WTC11 (cell line): ENCODE data around the gene FAR2. TPM values are rescaled to one million over a fixed set of nuclear protein-coding genes. Genes with fewer than 3 reads are reported as not detected.

Experiments used
- ATAC-seq: fragments of 200-7000 bp; cut with Tn5 transposase; 2 replicates; pipeline ENCODE4 v1.10.0; 2021; ENCODE audit warnings: mild to moderate bottlenecking, moderate library complexity
- CTCF ChIA-PET: fragments of 300-600 bp; sonication (Branson Sonifier 250); formaldehyde crosslinking; loops from one replicate; lab custom pipeline; 2021; ENCODE audit warnings: antibody characterized with exemption; lab: Charles Lee
- POLR2A ChIA-PET: fragments of 350-600 bp; sonication (Branson Sonifier 250); formaldehyde crosslinking; loops from one replicate; lab custom pipeline; 2021; ENCODE audit warnings: antibody characterized with exemption; lab: Charles Lee
- DNase-seq: peaks from one replicate; pipeline ENCODE4 v3.0.0; 2021; ENCODE audit warnings: low spot score
- H3K27ac Mint-ChIP-seq: 2 replicates; pipeline ENCODE4 v1.8.0; 2021; ENCODE audit warnings: mixed read lengths
- H3K27me3 Mint-ChIP-seq: 2 replicates; pipeline ENCODE4 v1.8.0; 2021; ENCODE audit warnings: low read depth, mild to moderate bottlenecking, moderate library complexity, mixed read lengths
- H3K36me3 Mint-ChIP-seq: 2 replicates; pipeline ENCODE4 v1.8.0; 2021; ENCODE audit warnings: mixed read lengths
- H3K4me1 Mint-ChIP-seq: 2 replicates; pipeline ENCODE4 v1.8.0; 2022; ENCODE audit warnings: mixed read lengths
- H3K4me3 Mint-ChIP-seq: 2 replicates; pipeline ENCODE4 v1.8.0; 2021; ENCODE audit warnings: mild to moderate bottlenecking, moderate library complexity, mixed read lengths
- H3K9me3 Mint-ChIP-seq: 2 replicates; pipeline ENCODE4 v1.8.0; 2021; ENCODE audit warnings: mixed read lengths
- ATF1 ChIP-seq: sonication (generic); formaldehyde crosslinking; IDR thresholded peaks from 2 replicates; pipeline ENCODE4 v1.8.1; 2023; ENCODE audit warnings: mild to moderate bottlenecking, moderate library complexity, missing genetic modification reagents
- CREB1 ChIP-seq: sonication (generic); formaldehyde crosslinking; IDR thresholded peaks from 2 replicates; pipeline ENCODE4 v1.8.0; 2023; ENCODE audit warnings: mild to moderate bottlenecking, missing genetic modification reagents
- CREM ChIP-seq: sonication (generic); formaldehyde crosslinking; IDR thresholded peaks from 2 replicates; pipeline ENCODE4 v1.8.1; 2022; ENCODE audit warnings: mild to moderate bottlenecking, missing genetic modification reagents, moderate library complexity
- GABPB1 ChIP-seq: sonication (generic); formaldehyde crosslinking; IDR thresholded peaks from 2 replicates; pipeline ENCODE4 v1.8.1; 2023; ENCODE audit warnings: mild to moderate bottlenecking, missing genetic modification reagents
- KAT7 ChIP-seq: sonication (generic); formaldehyde crosslinking; IDR thresholded peaks from 2 replicates; pipeline ENCODE4 v1.8.1; 2023; ENCODE audit warnings: missing genetic modification reagents, mild to moderate bottlenecking, borderline replicate concordance
- MXD4 ChIP-seq: fragments of 250-450 bp; sonication (Bioruptor Pico); IDR thresholded peaks from 2 replicates; pipeline ENCODE4 v1.8.0; 2021; ENCODE audit warnings: mild to moderate bottlenecking, moderate library complexity, borderline replicate concordance
- MYBL2 ChIP-seq: sonication (generic); formaldehyde crosslinking; IDR thresholded peaks from 2 replicates; pipeline ENCODE4 v1.8.1; 2023; ENCODE audit warnings: mild to moderate bottlenecking, moderate library complexity, missing genetic modification reagents
- NFATC4 ChIP-seq: fragments of 250-450 bp; sonication (Bioruptor Pico); IDR thresholded peaks from 2 replicates; pipeline ENCODE4 v1.9.0; 2021; ENCODE audit warnings: mild to moderate bottlenecking
- NFE2L1 ChIP-seq: sonication (generic); formaldehyde crosslinking; IDR thresholded peaks from 2 replicates; pipeline ENCODE4 v1.8.1; 2023; ENCODE audit warnings: missing genetic modification reagents
- NR2C2 ChIP-seq: sonication (generic); formaldehyde crosslinking; IDR thresholded peaks from 2 replicates; pipeline ENCODE4 v1.8.0; 2022; ENCODE audit warnings: mild to moderate bottlenecking, missing genetic modification reagents
- SMAD4 ChIP-seq: sonication (generic); formaldehyde crosslinking; IDR thresholded peaks from 2 replicates; pipeline ENCODE4 v1.8.0; 2022; ENCODE audit warnings: mild to moderate bottlenecking, missing genetic modification reagents
- SOX15 ChIP-seq: fragments of 250-450 bp; sonication (Bioruptor Pico); IDR thresholded peaks from 2 replicates; pipeline ENCODE4 v1.9.0; 2021; ENCODE audit warnings: mild to moderate bottlenecking
- ZNF121 ChIP-seq: sonication (generic); formaldehyde crosslinking; IDR thresholded peaks from 2 replicates; pipeline ENCODE4 v1.8.0; 2023; ENCODE audit warnings: missing genetic modification reagents
- ZNF317 ChIP-seq: sonication (generic); formaldehyde crosslinking; IDR thresholded peaks from 2 replicates; pipeline ENCODE4 v1.8.1; 2023; ENCODE audit warnings: low read depth, mild to moderate bottlenecking, moderate library complexity, missing genetic modification reagents, borderline replicate concordance
- total RNA-seq: library from RNA; stranded (reverse); gene quantifications from 3 replicates; pipeline ENCODE4 v1.2.3, GENCODE V29; 2021
- TF ChIP-seq, protein P1 (sequence below): fragments of 250-450 bp; sonication (Bioruptor Pico); IDR thresholded peaks from 2 replicates; pipeline ENCODE4 v1.9.0; 2021; ENCODE audit warnings: mild to moderate bottlenecking, borderline replicate concordance
- TF ChIP-seq, protein P2 (sequence below): sonication (generic); formaldehyde crosslinking; IDR thresholded peaks from 2 replicates; pipeline ENCODE4 v1.8.1; 2023; ENCODE audit warnings: mild to moderate bottlenecking, missing genetic modification reagents
- TF ChIP-seq, protein P3 (sequence below): sonication (generic); formaldehyde crosslinking; IDR thresholded peaks from 2 replicates; pipeline ENCODE4 v1.8.1; 2023; ENCODE audit warnings: mild to moderate bottlenecking, missing genetic modification reagents, moderate library complexity
- TF ChIP-seq, protein P4 (sequence below): sonication (generic); formaldehyde crosslinking; IDR thresholded peaks from 2 replicates; pipeline ENCODE4 v1.8.1; 2023; ENCODE audit warnings: mild to moderate bottlenecking, missing genetic modification reagents, moderate library complexity
- TF ChIP-seq, protein P5 (sequence below): fragments of 250-450 bp; sonication (Bioruptor Pico); IDR thresholded peaks from 2 replicates; pipeline ENCODE4 v2.1.2; 2022; ENCODE audit warnings: mild to moderate bottlenecking, moderate library complexity

The FAR2 gene
- total RNA-seq, 1 experiment from 2014 or later = 20.0 TPM

DNA sequence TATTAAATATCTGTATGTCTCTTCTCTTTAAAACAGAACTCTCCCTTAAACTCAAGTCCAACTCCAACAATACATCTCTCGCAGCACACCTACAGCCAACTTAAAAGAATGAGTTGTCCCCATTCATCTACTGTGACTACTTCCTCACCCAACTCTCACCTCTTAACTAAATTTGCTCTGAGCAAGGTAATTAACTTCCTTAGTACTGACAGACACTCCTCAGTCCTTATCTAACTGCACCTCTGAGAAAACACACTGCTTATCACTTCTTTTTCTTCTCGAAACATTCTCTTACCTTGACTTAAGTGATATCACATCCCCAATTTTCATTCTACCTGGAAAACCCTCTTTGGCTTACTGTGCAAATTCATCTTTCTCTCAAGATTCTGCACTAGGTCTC, 224.9 kb downstream of the FAR2 start:
- H3K4me1 Mint-ChIP-seq = no peaks in the 10 kb centered on the region
- H3K27me3 Mint-ChIP-seq = no peaks in the 10 kb centered on the region
- peaks cover 5% of the 10 kb centered on the region for H3K36me3 Mint-ChIP-seq
- ChIA-PET CTCF (interaction anchor here (0.5 kb wide), 1 partner anchor 36 kb away, joined by 3 read pairs; no protein-coding TSS in a partner anchor), POLR2A (no interaction called here)
- DNase-seq (no peak), ATAC-seq (no peak)
- no peak overlapping the region for H3K4me3 Mint-ChIP-seq
- no peaks in the 10 kb centered on the region for H3K9me3 Mint-ChIP-seq
- no peak for TF ChIP-seq SOX15
- no peak for TF ChIP-seq CREM (CRISPR knock-in tag)
- TF ChIP-seq NFATC4 (CRISPR knock-in tag) = no peak
- TF ChIP-seq MYBL2 (CRISPR knock-in tag) = no peak
- no peak for TF ChIP-seq KAT7 (CRISPR knock-in tag)
- no peak for TF ChIP-seq ZNF121 (CRISPR knock-in tag)
- TF ChIP-seq CREB1 (CRISPR knock-in tag) = no peak
- TF ChIP-seq ATF1 (CRISPR knock-in tag) = no peak
- no peak for TF ChIP-seq MXD4 (CRISPR knock-in tag)
- TF ChIP-seq GABPB1 (CRISPR knock-in tag) = no peak
- TF ChIP-seq, protein P1, sequence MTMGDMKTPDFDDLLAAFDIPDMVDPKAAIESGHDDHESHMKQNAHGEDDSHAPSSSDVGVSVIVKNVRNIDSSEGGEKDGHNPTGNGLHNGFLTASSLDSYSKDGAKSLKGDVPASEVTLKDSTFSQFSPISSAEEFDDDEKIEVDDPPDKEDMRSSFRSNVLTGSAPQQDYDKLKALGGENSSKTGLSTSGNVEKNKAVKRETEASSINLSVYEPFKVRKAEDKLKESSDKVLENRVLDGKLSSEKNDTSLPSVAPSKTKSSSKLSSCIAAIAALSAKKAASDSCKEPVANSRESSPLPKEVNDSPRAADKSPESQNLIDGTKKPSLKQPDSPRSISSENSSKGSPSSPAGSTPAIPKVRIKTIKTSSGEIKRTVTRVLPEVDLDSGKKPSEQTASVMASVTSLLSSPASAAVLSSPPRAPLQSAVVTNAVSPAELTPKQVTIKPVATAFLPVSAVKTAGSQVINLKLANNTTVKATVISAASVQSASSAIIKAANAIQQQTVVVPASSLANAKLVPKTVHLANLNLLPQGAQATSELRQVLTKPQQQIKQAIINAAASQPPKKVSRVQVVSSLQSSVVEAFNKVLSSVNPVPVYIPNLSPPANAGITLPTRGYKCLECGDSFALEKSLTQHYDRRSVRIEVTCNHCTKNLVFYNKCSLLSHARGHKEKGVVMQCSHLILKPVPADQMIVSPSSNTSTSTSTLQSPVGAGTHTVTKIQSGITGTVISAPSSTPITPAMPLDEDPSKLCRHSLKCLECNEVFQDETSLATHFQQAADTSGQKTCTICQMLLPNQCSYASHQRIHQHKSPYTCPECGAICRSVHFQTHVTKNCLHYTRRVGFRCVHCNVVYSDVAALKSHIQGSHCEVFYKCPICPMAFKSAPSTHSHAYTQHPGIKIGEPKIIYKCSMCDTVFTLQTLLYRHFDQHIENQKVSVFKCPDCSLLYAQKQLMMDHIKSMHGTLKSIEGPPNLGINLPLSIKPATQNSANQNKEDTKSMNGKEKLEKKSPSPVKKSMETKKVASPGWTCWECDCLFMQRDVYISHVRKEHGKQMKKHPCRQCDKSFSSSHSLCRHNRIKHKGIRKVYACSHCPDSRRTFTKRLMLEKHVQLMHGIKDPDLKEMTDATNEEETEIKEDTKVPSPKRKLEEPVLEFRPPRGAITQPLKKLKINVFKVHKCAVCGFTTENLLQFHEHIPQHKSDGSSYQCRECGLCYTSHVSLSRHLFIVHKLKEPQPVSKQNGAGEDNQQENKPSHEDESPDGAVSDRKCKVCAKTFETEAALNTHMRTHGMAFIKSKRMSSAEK (CRISPR knock-in tag) = no peak
- TF ChIP-seq, protein P2, sequence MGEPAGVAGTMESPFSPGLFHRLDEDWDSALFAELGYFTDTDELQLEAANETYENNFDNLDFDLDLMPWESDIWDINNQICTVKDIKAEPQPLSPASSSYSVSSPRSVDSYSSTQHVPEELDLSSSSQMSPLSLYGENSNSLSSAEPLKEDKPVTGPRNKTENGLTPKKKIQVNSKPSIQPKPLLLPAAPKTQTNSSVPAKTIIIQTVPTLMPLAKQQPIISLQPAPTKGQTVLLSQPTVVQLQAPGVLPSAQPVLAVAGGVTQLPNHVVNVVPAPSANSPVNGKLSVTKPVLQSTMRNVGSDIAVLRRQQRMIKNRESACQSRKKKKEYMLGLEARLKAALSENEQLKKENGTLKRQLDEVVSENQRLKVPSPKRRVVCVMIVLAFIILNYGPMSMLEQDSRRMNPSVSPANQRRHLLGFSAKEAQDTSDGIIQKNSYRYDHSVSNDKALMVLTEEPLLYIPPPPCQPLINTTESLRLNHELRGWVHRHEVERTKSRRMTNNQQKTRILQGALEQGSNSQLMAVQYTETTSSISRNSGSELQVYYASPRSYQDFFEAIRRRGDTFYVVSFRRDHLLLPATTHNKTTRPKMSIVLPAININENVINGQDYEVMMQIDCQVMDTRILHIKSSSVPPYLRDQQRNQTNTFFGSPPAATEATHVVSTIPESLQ (CRISPR knock-in tag) = no peak
- TF ChIP-seq, protein P3, sequence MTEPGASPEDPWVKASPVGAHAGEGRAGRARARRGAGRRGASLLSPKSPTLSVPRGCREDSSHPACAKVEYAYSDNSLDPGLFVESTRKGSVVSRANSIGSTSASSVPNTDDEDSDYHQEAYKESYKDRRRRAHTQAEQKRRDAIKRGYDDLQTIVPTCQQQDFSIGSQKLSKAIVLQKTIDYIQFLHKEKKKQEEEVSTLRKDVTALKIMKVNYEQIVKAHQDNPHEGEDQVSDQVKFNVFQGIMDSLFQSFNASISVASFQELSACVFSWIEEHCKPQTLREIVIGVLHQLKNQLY (CRISPR knock-in tag) = no peak
- TF ChIP-seq, protein P4, sequence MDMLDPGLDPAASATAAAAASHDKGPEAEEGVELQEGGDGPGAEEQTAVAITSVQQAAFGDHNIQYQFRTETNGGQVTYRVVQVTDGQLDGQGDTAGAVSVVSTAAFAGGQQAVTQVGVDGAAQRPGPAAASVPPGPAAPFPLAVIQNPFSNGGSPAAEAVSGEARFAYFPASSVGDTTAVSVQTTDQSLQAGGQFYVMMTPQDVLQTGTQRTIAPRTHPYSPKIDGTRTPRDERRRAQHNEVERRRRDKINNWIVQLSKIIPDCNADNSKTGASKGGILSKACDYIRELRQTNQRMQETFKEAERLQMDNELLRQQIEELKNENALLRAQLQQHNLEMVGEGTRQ = no peak
- no peak for TF ChIP-seq NR2C2 (CRISPR knock-in tag)
- TF ChIP-seq ZNF317 (CRISPR knock-in tag) = no peak
- TF ChIP-seq, protein P5, sequence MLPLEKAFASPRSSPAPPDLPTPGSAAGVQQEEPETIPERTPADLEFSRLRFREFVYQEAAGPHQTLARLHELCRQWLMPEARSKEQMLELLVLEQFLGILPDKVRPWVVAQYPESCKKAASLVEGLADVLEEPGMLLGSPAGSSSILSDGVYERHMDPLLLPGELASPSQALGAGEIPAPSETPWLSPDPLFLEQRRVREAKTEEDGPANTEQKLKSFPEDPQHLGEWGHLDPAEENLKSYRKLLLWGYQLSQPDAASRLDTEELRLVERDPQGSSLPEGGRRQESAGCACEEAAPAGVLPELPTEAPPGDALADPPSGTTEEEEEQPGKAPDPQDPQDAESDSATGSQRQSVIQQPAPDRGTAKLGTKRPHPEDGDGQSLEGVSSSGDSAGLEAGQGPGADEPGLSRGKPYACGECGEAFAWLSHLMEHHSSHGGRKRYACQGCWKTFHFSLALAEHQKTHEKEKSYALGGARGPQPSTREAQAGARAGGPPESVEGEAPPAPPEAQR = no peak
- TF ChIP-seq NFE2L1 (CRISPR knock-in tag) = no peak
- TF ChIP-seq SMAD4 = no peak
- H3K27ac Mint-ChIP-seq = no peak overlapping the region
